ENCODE measurements around the gene RHBDD1.

Gene RHBDD1

GRCh38 chr2:226888971-226889370 is 53.1 kb downstream of the RHBDD1 start:
- no peak for DNase-seq

GRCh38 chr2:226890286-226890685 is 54.4 kb downstream of the RHBDD1 start:
- no peak for DNase-seq

GRCh38 chr2:226891780-226892590 is 56.1 kb downstream of the RHBDD1 start:
- DNase-seq, result no peak

GRCh38 chr2:226892729-226893128 is 56.9 kb downstream of the RHBDD1 start:
- no peak for DNase-seq

- DNase-seq, result no peak
These were observed 57.4 kb downstream of the RHBDD1 start for GRCh38 chr2:226893216-226893615.

- no peak for DNase-seq
These were observed 58.9 kb downstream of the RHBDD1 start for GRCh38 chr2:226894752-226895151.

- no peak for DNase-seq
These were observed 59.7 kb downstream of the RHBDD1 start for GRCh38 chr2:226895579-226895978.

- no peak for DNase-seq
These were observed 62.3 kb downstream of the RHBDD1 start for GRCh38 chr2:226898121-226898520.

- no peak for DNase-seq
These were observed 63.0 kb downstream of the RHBDD1 start for GRCh38 chr2:226898897-226899296.

- no peak for DNase-seq
These were observed 66.5 kb downstream of the RHBDD1 start for GRCh38 chr2:226902041-226902966.

- no peak for DNase-seq
These were observed 67.3 kb downstream of the RHBDD1 start for GRCh38 chr2:226903179-226903578.

GRCh38 chr2:226904592-226904991 is 68.7 kb downstream of the RHBDD1 start:
- no peak for DNase-seq

- DNase-seq, result no peak
These were observed 69.9 kb downstream of the RHBDD1 start for GRCh38 chr2:226905718-226906117.

GRCh38 chr2:226906163-226906693 is 70.4 kb downstream of the RHBDD1 start:
- no peak for DNase-seq

GRCh38 chr2:226909126-226909525 is 73.3 kb downstream of the RHBDD1 start:
- no peak for DNase-seq

- DNase-seq, result no peak
These were observed 74.0 kb downstream of the RHBDD1 start for GRCh38 chr2:226909836-226910235.

GRCh38 chr2:226910384-226910783 is 74.5 kb downstream of the RHBDD1 start:
- no peak for DNase-seq

GRCh38 chr2:226911932-226912331 is 76.1 kb downstream of the RHBDD1 start:
- no peak for DNase-seq

GRCh38 chr2:226913641-226914040 is 77.8 kb downstream of the RHBDD1 start:
- no peak for DNase-seq

- no peak for DNase-seq
These were observed 80.0 kb downstream of the RHBDD1 start for GRCh38 chr2:226915846-226916360.

- DNase-seq, result no peak
These were observed 80.8 kb downstream of the RHBDD1 start for GRCh38 chr2:226916669-226917068.

- no peak for DNase-seq
These were observed 96.6 kb downstream of the RHBDD1 start for GRCh38 chr2:226932443-226932842.

- DNase-seq, result no peak
These were observed 98.8 kb downstream of the RHBDD1 start for GRCh38 chr2:226934546-226935201.

Data from OCI-M1 (cell line).